Measurements from ENCODE around the gene MRPL49.

GRCh38 chr11:65128182-65129145, 6.3 kb downstream of the MRPL49 start:
- no peak for TF ChIP-seq CTCF (IDR thresholded peaks at IDR 0.05; ENCODE audit: insufficient read depth, low read depth, low read length)
- TF ChIP-seq EZH2 (IDR thresholded peaks at IDR 0.05; ENCODE audit: insufficient read depth, low read length): no peak

Measured in astrocyte (in vitro differentiated cells and primary cell).